Measurements from ENCODE around the gene PTF1A.

DNA sequence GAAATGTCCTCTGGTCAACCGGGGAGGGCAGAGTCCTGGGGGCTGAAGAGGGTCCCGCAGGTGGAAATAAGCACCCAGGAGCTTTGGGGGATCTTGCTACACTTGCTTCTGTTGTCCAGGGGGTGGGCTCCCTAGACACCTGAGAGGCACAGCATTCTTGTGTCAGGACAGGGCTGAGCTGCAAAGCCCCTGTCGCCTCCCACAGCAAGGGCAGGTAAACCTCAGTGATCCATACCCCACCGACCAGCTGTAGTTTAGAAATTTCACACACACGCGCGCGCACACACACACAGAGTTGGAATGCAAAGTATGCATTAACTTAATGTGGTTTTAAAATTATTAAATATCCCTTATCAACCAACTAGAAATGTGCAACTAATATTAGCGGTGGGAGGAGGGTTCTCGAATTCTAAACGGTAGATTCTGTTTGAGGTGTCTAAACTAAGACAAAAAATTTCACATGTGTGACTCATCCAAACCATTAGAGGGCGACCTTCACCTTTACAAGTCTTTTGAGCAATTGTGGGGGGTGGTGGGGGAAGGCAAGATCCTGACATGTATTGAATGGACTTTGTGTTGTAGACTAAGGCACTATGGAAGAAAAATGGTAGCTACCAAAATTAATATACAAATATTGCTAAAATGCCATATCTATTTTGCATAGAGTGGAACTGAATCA lies 34.3 kb upstream of the PTF1A start:
- TF ChIP-seq, protein P1, sequence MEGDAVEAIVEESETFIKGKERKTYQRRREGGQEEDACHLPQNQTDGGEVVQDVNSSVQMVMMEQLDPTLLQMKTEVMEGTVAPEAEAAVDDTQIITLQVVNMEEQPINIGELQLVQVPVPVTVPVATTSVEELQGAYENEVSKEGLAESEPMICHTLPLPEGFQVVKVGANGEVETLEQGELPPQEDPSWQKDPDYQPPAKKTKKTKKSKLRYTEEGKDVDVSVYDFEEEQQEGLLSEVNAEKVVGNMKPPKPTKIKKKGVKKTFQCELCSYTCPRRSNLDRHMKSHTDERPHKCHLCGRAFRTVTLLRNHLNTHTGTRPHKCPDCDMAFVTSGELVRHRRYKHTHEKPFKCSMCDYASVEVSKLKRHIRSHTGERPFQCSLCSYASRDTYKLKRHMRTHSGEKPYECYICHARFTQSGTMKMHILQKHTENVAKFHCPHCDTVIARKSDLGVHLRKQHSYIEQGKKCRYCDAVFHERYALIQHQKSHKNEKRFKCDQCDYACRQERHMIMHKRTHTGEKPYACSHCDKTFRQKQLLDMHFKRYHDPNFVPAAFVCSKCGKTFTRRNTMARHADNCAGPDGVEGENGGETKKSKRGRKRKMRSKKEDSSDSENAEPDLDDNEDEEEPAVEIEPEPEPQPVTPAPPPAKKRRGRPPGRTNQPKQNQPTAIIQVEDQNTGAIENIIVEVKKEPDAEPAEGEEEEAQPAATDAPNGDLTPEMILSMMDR (IDR thresholded peaks at IDR 0.05): peak in 1 of 6 experiments; percentile 10
- no peak for TF ChIP-seq POLR2A (IDR thresholded peaks at IDR 0.05)

Data from thyroid gland (tissue), 4 donors.